GM12891 (cell line): ENCODE data around the gene ZMIZ1.

Experiments
- DNase-seq: peaks from one replicate; pipeline ENCODE4 v3.0.0; 2011; ENCODE audit warnings: low spot score; ENCODE audit not compliant: insufficient read length
- FAIRE-seq: peaks from 2 replicates; lab custom pipeline; 2011; peaks lifted over from hg19 to GRCh38; lab: Jason Lieb, UNC
- PAX5 ChIP-seq: IDR thresholded peaks from 2 replicates; pipeline ENCODE4 v1.6.1; 2011; ENCODE audit warnings: low read length, moderate library complexity, mild to moderate bottlenecking; ENCODE audit not compliant: insufficient read depth, severe bottlenecking
- POLR2A ChIP-seq: IDR thresholded peaks from 2 replicates; pipeline ENCODE4 v1.6.1; 2011; ENCODE audit warnings: low read depth, low read length, control low read depth
- POLR2AphosphoS5 ChIP-seq: IDR thresholded peaks from 2 replicates; pipeline ENCODE4 v1.6.1; 2011; ENCODE audit warnings: low read depth, low read length, control low read depth
- POU2F2 ChIP-seq: IDR thresholded peaks from 2 replicates; pipeline ENCODE4 v1.6.1; 2011; ENCODE audit warnings: low read depth, mild to moderate bottlenecking, control low read depth, low read length, moderate library complexity
- SPI1 ChIP-seq: IDR thresholded peaks from 2 replicates; pipeline ENCODE4 v1.6.1; 2011; ENCODE audit warnings: low read depth, low read length, control low read depth
- TAF1 ChIP-seq: IDR thresholded peaks from 2 replicates; pipeline ENCODE4 v1.6.1; 2011; ENCODE audit warnings: low read depth, low read length, control low read depth

The ZMIZ1 gene

GRCh38 chr10:79106256-79107050, 37.7 kb downstream of the ZMIZ1 start:
- DNase-seq (no peak), FAIRE-seq (no peak)
- TF ChIP-seq POU2F2, result no peak
- TF ChIP-seq TAF1, result no peak
- no peak for TF ChIP-seq PAX5
- no peak for TF ChIP-seq POLR2AphosphoS5
- TF ChIP-seq POLR2A, result no peak
- TF ChIP-seq SPI1, result no peak

DNA sequence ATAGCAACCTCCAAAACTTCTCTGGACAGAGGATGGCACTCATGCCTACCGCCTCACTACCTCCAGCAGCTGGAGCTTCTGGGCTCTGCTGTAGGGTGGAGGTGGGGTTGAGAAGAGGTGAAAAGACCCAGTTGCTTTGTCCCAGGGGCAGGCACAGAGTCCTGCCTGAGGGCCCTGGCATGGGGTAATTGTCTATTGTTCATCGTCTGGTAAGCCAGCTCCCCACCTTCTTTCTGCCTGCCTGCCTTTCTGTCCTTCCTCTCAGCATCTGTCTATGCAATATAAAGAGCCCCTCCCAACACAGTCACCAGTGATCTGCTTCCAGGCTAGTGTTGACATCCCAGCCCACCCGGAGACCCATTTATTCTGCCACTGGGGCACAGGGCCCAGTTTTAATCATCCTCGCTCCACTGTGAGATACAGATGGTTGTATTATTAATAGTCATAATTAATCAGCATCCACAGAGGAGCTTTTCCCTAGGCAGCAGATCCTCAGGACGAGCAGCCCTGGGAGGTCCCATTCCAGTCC, 39.0 kb downstream of the ZMIZ1 start:
- no peak for DNase-seq
- no peak for FAIRE-seq
- no peak for TF ChIP-seq POLR2A
- no peak for TF ChIP-seq TAF1
- TF ChIP-seq POU2F2, result no peak
- TF ChIP-seq SPI1, result no peak
- no peak for TF ChIP-seq POLR2AphosphoS5
- no peak for TF ChIP-seq PAX5

- FAIRE-seq, result no peak
Observed at GRCh38 chr10:79108728-79109127, 40.0 kb downstream of the ZMIZ1 start.

GRCh38 chr10:79111427-79111826, 42.7 kb downstream of the ZMIZ1 start:
- DNase-seq (no peak), FAIRE-seq (no peak)
- TF ChIP-seq SPI1 (no peak), PAX5 (no peak), POLR2AphosphoS5 (no peak), POU2F2 (no peak), TAF1 (no peak), POLR2A (no peak)

More at GRCh38 chr10:79108728-79109127, 40.0 kb downstream of the ZMIZ1 start:
- TF ChIP-seq TAF1 (no peak), SPI1 (no peak), POLR2A (no peak), POU2F2 (no peak), POLR2AphosphoS5 (no peak), PAX5 (no peak)
- no peak for DNase-seq

DNA sequence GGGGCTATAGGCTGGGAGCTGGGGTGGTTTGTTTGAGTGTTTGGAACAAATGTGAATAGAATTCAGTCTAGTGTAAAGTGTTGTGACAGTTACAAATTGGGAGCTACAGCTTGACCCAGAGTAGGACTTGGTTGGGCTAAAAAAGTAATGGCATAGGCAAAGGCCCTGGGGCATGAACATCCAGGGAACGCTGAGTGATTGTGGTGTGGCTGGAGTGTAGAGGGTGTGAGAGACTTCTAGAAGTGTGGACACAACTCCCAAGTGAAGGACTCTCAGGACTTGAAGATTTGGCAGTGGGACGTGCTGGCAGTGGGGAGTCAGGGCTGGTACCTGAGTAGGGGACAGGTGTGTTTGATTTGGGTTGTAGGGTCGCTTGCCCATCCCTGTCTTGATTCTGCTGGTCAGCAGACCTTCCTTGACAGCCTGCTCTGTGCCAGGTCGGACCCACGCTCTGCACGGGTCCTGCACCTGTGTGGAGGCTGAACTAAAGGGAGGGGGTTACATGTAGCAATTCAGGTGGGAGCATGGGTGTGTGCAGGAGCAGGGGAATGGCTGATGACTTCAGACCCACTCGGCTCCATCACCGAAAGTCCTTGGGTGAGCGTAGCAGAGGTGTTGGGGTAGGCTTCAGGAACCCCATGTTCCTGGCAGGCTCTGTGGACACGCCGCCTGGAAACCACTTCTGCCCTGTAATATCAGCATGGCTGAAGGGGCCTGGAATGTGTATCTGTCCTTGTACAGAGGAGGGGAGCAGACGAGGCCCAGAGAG, 43.3 kb downstream of the ZMIZ1 start:
- TF ChIP-seq POLR2A (no peak), SPI1 (no peak), PAX5 (no peak), TAF1 (no peak), POLR2AphosphoS5 (no peak)
- no peak for FAIRE-seq
- no peak for DNase-seq

DNA sequence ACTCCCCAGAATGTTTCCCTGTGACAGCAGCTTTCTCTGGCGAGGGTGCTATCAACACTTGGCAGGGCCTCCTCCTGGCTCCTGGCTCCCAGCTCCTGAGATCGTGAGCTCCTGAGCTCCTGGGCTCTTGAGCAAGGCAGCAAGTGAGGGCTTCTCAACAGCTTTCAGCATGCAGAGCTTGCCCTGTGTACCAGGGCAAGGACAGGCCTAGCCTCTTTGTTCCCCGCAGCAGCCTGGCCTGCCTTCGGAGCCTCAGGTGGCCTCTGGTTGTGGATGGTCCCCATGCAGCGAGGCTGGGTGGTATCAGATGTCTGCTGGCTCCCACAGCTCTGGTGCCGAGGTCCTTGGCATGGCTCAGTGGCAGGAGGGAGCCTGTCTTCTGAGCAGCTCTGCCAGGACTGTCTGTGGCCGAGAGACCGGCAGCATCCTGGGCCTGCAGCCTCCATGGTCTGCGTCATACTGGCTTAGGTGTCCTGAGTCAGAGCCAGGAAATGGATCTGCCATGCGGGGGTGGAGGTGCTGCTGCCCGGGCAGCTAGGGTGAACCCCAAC, 44.2 kb downstream of the ZMIZ1 start:
- no peak for FAIRE-seq
- TF ChIP-seq PAX5 (no peak), SPI1 (no peak), TAF1 (no peak), POLR2A (no peak), POLR2AphosphoS5 (no peak), POU2F2 (no peak)
- DNase-seq, result no peak

GRCh38 chr10:79113827-79114226, 45.1 kb downstream of the ZMIZ1 start:
- no peak for FAIRE-seq
- DNase-seq, result no peak
- TF ChIP-seq POLR2AphosphoS5 (no peak), POLR2A (no peak), PAX5 (no peak), SPI1 (no peak), TAF1 (no peak)

DNA sequence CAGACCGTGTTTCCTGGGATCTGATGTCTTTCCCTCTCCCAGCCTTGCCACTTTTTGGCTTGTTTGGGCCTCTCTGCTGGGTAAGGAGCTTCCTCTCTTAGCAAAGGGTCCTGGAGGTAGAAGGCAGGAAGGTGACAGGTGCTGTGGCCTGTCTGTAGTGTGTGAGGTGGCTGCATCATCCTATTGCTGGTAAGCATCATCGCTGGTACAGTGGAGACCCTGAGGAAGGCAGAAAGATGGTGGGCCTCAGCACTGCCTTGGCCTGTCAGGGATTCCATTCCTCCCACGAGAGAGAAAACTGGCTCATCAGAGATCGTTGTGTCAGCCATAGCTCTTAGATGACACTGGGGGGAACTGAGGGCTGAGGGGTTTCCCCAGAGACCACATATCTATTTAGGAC, 46.5 kb downstream of the ZMIZ1 start:
- DNase-seq (no peak), FAIRE-seq (no peak)
- TF ChIP-seq POLR2AphosphoS5, result no peak
- TF ChIP-seq PAX5, result no peak
- no peak for TF ChIP-seq TAF1
- no peak for TF ChIP-seq POU2F2
- no peak for TF ChIP-seq POLR2A
- no peak for TF ChIP-seq SPI1

DNA sequence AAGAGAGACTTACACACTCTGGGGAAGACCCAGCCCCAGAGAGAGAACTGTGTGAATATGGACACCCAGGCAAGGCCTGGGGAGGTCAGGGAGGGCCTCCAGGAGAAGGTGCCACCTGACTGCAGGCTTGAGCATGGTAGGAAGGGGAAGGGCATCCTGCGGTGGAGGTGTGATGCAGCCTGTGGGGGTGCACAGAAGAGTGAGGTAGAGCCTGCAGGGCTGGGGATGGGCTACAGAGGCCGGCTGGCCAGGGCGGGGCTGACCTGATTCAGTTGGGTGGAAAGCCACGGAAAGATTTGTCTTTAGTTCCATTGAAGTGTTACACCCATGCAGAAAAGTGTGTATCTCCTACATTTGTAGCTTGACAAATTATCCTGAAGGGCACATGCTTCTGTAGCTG, 47.6 kb downstream of the ZMIZ1 start:
- DNase-seq (no peak), FAIRE-seq (peak; percentile 16)
- no peak for TF ChIP-seq POLR2AphosphoS5
- no peak for TF ChIP-seq POLR2A
- no peak for TF ChIP-seq POU2F2
- TF ChIP-seq SPI1, result no peak
- TF ChIP-seq PAX5, result no peak
- TF ChIP-seq TAF1, result no peak
